HEK293 (cell line): ENCODE results near the gene EN1.

Source experiments
- CTCF ChIA-PET: fragments of 350-600 bp; formaldehyde crosslinking; extraction: SDS; loops from one replicate; lab custom pipeline; 2021; ENCODE audit warnings: antibody characterized with exemption; lab: Yijun Ruan, JAX
- POLR2A ChIA-PET: fragments of 300-600 bp; formaldehyde crosslinking; extraction: SDS; loops from one replicate; lab custom pipeline; 2020; ENCODE audit warnings: antibody characterized with exemption, inconsistent platforms; lab: Yijun Ruan, JAX
- H3K27ac ChIP-seq: fragments of 200-500 bp; sonication (Bioruptor generic); 2 replicates; pipeline ENCODE4 v1.5.1; 2014; ENCODE audit warnings: low read depth, low read length, control low read depth, inconsistent platforms; ENCODE audit errors: extremely low read depth
- H3K36me3 ChIP-seq, 2 experiments: fragments of 200-500 bp in 1 of 2; sonication (Bioruptor generic) in 1 of 2; 1 replicate in 1 of 2; 2 replicates in 1 of 2; pipeline ENCODE4 v1.5.1; 2014 to 2017; ENCODE audit warnings: inconsistent platforms in 2 of 2, low read length in 2 of 2; ENCODE audit not compliant: control insufficient read depth in 2 of 2, insufficient read depth in 1 of 2
- H3K4me1 ChIP-seq: fragments of 200-500 bp; sonication (Bioruptor generic); 2 replicates; pipeline ENCODE4 v1.5.1; 2014; ENCODE audit warnings: mild to moderate bottlenecking, low read length, inconsistent platforms; ENCODE audit not compliant: control insufficient read depth, insufficient read depth
- H3K4me3 ChIP-seq: 2 replicates; pipeline ENCODE4 v1.5.1; 2011; ENCODE audit warnings: low read depth, mild to moderate bottlenecking, control low read depth, low read length, moderate library complexity
- H3K9me3 ChIP-seq: fragments of 200-500 bp; sonication (Bioruptor generic); 2 replicates; pipeline ENCODE4 v1.5.1; 2014; ENCODE audit warnings: low read depth, low read length, inconsistent platforms; ENCODE audit not compliant: control insufficient read depth, insufficient read depth
- EGR2 ChIP-seq: fragments of 450-650 bp; formaldehyde crosslinking; IDR thresholded peaks from 2 replicates; pipeline ENCODE4 v1.5.1; 2016; ENCODE audit warnings: low read depth, missing biosample characterization, missing genetic modification characterization
- HOXC10 ChIP-seq: sonication (generic); formaldehyde crosslinking; IDR thresholded peaks from 2 replicates; pipeline ENCODE4 v1.8.1; 2023; ENCODE audit warnings: mild to moderate bottlenecking, missing genetic modification reagents
- KLF9 ChIP-seq: fragments of 450-650 bp; formaldehyde crosslinking; IDR thresholded peaks from 2 replicates; pipeline ENCODE4 v1.5.1; 2016; ENCODE audit warnings: missing biosample characterization, missing genetic modification characterization, low read depth
- MZF1 ChIP-seq: fragments of 450-650 bp; formaldehyde crosslinking; IDR thresholded peaks from 2 replicates; pipeline ENCODE4 v1.5.1; 2017; ENCODE audit warnings: missing biosample characterization, missing genetic modification characterization, borderline replicate concordance
- SETDB1 ChIP-seq: IDR thresholded peaks from one replicate; pipeline ENCODE4 v1.6.1; 2017; ENCODE audit warnings: mild to moderate bottlenecking, low read length, moderate library complexity, mixed read lengths; ENCODE audit not compliant: insufficient read length
- ZBTB1 ChIP-seq: fragments of 450-650 bp; formaldehyde crosslinking; IDR thresholded peaks from 2 replicates; pipeline ENCODE4 v1.5.1; 2016; ENCODE audit warnings: missing biosample characterization, missing genetic modification characterization
- ZNF175 ChIP-seq: fragments of 450-650 bp; formaldehyde crosslinking; IDR thresholded peaks from 2 replicates; pipeline ENCODE4 v1.5.1; 2016; ENCODE audit warnings: missing biosample characterization, missing genetic modification characterization
- ZNF214 ChIP-seq: fragments of 450-650 bp; formaldehyde crosslinking; IDR thresholded peaks from 2 replicates; pipeline ENCODE4 v1.5.1; 2017; ENCODE audit warnings: missing biosample characterization, mild to moderate bottlenecking, missing genetic modification characterization, borderline replicate concordance
- ZNF223 ChIP-seq: fragments of 450-650 bp; formaldehyde crosslinking; IDR thresholded peaks from 2 replicates; pipeline ENCODE4 v1.5.1; 2016; ENCODE audit warnings: missing biosample characterization, missing genetic modification characterization
- ZNF354C ChIP-seq: fragments of 450-650 bp; formaldehyde crosslinking; IDR thresholded peaks from 2 replicates; pipeline ENCODE4 v1.5.1; 2016; ENCODE audit warnings: missing biosample characterization, missing genetic modification characterization, low read depth, borderline replicate concordance
- ZNF530 ChIP-seq: fragments of 450-650 bp; formaldehyde crosslinking; IDR thresholded peaks from 2 replicates; pipeline ENCODE4 v1.5.1; 2016; ENCODE audit warnings: low read depth, missing biosample characterization, missing genetic modification characterization
- ZNF555 ChIP-seq: fragments of 450-650 bp; formaldehyde crosslinking; conservative IDR thresholded peaks from 2 replicates; pipeline ENCODE4 v1.5.1; 2017; ENCODE audit warnings: missing biosample characterization, mild to moderate bottlenecking, missing genetic modification characterization, inconsistent platforms
- ZNF621 ChIP-seq: fragments of 450-650 bp; formaldehyde crosslinking; IDR thresholded peaks from 2 replicates; pipeline ENCODE4 v1.5.1; 2017; ENCODE audit warnings: missing biosample characterization, missing genetic modification characterization
- ZNF623 ChIP-seq: fragments of 450-650 bp; formaldehyde crosslinking; IDR thresholded peaks from 2 replicates; pipeline ENCODE4 v1.5.1; 2016; ENCODE audit warnings: missing biosample characterization, missing genetic modification characterization
- ZNF626 ChIP-seq: fragments of 450-650 bp; sonication (Bioruptor Pico); formaldehyde crosslinking; IDR thresholded peaks from 2 replicates; pipeline ENCODE4 v1.5.1; 2018; ENCODE audit warnings: missing biosample characterization, missing genetic modification characterization, inconsistent platforms
- ZNF658 ChIP-seq: fragments of 450-650 bp; formaldehyde crosslinking; IDR thresholded peaks from 2 replicates; pipeline ENCODE4; 2016; ENCODE audit warnings: missing biosample characterization, missing genetic modification characterization
- ZNF747 ChIP-seq: fragments of 450-650 bp; formaldehyde crosslinking; IDR thresholded peaks from 2 replicates; pipeline ENCODE4 v1.5.1; 2016; ENCODE audit warnings: missing biosample characterization, missing genetic modification characterization
- TF ChIP-seq, protein P1 (sequence below): fragments of 450-650 bp; formaldehyde crosslinking; IDR thresholded peaks from 2 replicates; pipeline ENCODE4 v1.5.1; 2016; ENCODE audit warnings: missing biosample characterization, missing genetic modification characterization
- TF ChIP-seq, protein P2 (sequence below): fragments of 450-650 bp; formaldehyde crosslinking; IDR thresholded peaks from 2 replicates; pipeline ENCODE4 v1.5.0; 2017; ENCODE audit warnings: missing biosample characterization, missing genetic modification characterization, borderline replicate concordance
- TF ChIP-seq, protein P3 (sequence below): fragments of 450-650 bp; formaldehyde crosslinking; IDR thresholded peaks from 2 replicates; pipeline ENCODE4 v1.5.1; 2016; ENCODE audit warnings: missing biosample characterization, missing genetic modification characterization, low read depth
- TF ChIP-seq, protein P4 (sequence below): fragments of 450-650 bp; formaldehyde crosslinking; IDR thresholded peaks from 2 replicates; pipeline ENCODE4 v1.5.1; 2017; ENCODE audit warnings: missing biosample characterization, missing genetic modification characterization
- TF ChIP-seq, protein P5 (sequence below): fragments of 450-650 bp; formaldehyde crosslinking; IDR thresholded peaks from 2 replicates; pipeline ENCODE4 v1.5.1; 2016; ENCODE audit warnings: missing biosample characterization, missing genetic modification characterization

Gene EN1

DNA sequence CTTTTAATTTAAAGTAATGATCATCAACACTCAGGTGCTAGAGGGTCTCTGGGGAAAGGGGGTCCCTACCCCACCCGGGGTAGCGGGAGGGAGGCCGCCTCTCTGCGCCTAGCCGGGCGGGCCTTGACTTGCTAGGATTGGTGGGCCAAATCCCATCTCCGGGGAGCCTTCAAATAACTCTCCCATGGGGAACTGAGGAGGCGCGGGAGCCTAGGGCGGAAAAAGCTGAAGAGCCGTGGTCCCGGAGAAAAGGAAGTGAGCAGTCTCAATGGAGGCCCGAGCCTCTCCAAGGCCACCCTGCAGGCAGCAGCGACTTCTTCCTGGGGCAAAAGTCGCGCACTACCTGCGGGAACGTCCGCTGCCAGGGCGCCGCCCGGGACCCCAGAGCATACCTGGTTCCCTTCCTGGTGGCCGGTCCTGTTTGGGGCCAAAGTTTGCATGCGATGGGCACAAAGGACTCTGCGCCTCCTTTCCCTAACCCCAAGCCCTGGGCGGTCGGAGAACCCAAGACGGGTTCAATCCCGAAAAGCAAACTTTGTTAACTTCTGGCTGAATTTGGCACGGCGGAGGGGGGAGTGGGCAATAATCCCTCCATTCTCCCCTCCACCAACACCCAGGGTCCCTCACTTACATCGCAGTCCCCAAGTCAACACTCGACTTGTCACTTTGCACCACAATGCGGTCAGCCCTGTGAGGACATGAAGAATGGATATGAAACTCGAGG, 13.6 kb downstream of the EN1 start:
- no peaks in the 10 kb centered on the region for H3K4me1 ChIP-seq
- no peak overlapping the region for H3K4me3 ChIP-seq
- H3K36me3 ChIP-seq, result peaks cover 0 to 4% of the 10 kb centered on the region in 2 experiments; a peak in 1 of 3 replicates
- TF ChIP-seq ZNF747, result no peak
- TF ChIP-seq ZNF214 (tag by site-specific recombination), result no peak
- no peak for TF ChIP-seq ZNF626 (tag by site-specific recombination)
- no peak for TF ChIP-seq KLF9 (tag by site-specific recombination)
- TF ChIP-seq, protein P1, sequence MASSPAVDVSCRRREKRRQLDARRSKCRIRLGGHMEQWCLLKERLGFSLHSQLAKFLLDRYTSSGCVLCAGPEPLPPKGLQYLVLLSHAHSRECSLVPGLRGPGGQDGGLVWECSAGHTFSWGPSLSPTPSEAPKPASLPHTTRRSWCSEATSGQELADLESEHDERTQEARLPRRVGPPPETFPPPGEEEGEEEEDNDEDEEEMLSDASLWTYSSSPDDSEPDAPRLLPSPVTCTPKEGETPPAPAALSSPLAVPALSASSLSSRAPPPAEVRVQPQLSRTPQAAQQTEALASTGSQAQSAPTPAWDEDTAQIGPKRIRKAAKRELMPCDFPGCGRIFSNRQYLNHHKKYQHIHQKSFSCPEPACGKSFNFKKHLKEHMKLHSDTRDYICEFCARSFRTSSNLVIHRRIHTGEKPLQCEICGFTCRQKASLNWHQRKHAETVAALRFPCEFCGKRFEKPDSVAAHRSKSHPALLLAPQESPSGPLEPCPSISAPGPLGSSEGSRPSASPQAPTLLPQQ, result no peak
- TF ChIP-seq EGR2, result no peak
- TF ChIP-seq, protein P2, sequence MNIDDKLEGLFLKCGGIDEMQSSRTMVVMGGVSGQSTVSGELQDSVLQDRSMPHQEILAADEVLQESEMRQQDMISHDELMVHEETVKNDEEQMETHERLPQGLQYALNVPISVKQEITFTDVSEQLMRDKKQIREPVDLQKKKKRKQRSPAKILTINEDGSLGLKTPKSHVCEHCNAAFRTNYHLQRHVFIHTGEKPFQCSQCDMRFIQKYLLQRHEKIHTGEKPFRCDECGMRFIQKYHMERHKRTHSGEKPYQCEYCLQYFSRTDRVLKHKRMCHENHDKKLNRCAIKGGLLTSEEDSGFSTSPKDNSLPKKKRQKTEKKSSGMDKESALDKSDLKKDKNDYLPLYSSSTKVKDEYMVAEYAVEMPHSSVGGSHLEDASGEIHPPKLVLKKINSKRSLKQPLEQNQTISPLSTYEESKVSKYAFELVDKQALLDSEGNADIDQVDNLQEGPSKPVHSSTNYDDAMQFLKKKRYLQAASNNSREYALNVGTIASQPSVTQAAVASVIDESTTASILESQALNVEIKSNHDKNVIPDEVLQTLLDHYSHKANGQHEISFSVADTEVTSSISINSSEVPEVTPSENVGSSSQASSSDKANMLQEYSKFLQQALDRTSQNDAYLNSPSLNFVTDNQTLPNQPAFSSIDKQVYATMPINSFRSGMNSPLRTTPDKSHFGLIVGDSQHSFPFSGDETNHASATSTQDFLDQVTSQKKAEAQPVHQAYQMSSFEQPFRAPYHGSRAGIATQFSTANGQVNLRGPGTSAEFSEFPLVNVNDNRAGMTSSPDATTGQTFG (tag by site-specific recombination), result no peak
- no peak for TF ChIP-seq ZNF223 (tag by site-specific recombination)
- no peak for TF ChIP-seq ZNF354C (tag by site-specific recombination)
- TF ChIP-seq, protein P3, sequence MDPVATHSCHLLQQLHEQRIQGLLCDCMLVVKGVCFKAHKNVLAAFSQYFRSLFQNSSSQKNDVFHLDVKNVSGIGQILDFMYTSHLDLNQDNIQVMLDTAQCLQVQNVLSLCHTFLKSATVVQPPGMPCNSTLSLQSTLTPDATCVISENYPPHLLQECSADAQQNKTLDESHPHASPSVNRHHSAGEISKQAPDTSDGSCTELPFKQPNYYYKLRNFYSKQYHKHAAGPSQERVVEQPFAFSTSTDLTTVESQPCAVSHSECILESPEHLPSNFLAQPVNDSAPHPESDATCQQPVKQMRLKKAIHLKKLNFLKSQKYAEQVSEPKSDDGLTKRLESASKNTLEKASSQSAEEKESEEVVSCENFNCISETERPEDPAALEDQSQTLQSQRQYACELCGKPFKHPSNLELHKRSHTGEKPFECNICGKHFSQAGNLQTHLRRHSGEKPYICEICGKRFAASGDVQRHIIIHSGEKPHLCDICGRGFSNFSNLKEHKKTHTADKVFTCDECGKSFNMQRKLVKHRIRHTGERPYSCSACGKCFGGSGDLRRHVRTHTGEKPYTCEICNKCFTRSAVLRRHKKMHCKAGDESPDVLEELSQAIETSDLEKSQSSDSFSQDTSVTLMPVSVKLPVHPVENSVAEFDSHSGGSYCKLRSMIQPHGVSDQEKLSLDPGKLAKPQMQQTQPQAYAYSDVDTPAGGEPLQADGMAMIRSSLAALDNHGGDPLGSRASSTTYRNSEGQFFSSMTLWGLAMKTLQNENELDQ (tag by site-specific recombination), result no peak
- TF ChIP-seq, protein P4, sequence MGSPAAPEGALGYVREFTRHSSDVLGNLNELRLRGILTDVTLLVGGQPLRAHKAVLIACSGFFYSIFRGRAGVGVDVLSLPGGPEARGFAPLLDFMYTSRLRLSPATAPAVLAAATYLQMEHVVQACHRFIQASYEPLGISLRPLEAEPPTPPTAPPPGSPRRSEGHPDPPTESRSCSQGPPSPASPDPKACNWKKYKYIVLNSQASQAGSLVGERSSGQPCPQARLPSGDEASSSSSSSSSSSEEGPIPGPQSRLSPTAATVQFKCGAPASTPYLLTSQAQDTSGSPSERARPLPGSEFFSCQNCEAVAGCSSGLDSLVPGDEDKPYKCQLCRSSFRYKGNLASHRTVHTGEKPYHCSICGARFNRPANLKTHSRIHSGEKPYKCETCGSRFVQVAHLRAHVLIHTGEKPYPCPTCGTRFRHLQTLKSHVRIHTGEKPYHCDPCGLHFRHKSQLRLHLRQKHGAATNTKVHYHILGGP (tag by site-specific recombination), result no peak
- CTCF ChIA-PET, result no interaction called here
- H3K9me3 ChIP-seq, result no peaks in the 10 kb centered on the region
- POLR2A ChIA-PET, result no interaction called here
- no peak overlapping the region for H3K27ac ChIP-seq

DNA sequence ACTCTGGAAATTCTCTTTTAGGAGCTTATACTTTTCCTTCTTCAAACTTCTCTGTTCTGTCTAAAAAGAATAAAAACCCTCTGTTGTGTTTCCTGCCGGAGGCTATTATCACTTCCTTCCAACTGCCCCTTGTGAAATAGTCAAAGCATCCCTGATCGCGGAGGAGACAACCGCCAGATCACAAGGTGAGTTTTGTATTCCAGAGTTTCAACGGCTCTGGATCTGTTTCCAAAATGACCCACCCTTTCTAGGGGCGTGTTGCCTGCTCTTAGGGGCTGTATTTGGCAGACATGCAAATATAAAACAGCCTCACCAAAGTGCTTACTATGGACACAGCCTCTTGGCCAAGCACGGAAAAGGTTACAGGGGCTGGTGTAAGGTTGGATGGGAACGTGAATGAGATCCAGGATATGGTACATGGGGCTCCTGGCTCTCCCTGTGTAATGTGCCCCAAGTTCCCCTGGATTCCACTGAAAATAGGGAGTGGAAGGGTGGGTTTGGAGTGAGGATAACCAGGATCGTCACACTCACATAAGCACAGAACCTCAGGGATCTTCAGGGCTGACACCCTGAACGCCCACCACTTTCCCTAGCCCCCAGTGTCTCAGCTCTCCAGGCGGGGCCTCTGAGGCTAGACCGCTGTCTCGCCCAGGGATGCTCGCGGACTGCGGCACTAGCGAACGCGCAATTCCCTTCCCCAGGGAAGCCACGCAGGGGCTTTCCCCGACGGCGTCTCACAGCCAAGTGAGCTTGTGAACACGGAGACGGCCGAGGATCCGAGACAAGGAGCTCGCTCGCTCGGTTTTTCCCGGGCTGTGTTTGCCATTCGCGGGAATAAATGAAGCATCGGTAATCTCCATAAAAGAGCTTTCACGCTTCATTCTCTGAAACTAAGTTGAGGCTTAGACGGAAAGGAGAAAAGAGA, 14.4 kb downstream of the EN1 start:
- Histone ChIP-seq H3K4me3 (no peak overlapping the region), H3K4me1 (no peaks in the 10 kb centered on the region), H3K27ac (no peak overlapping the region), H3K9me3 (no peaks in the 10 kb centered on the region), H3K36me3 (peaks cover 0 to 3% of the 10 kb centered on the region in 2 experiments; a peak in 1 of 3 replicates)
- CTCF ChIA-PET, result no interaction called here
- POLR2A ChIA-PET, result no interaction called here
- TF ChIP-seq MZF1 (tag by site-specific recombination) (no peak), ZNF530 (tag by site-specific recombination) (no peak), ZNF658 (tag by site-specific recombination) (no peak), ZBTB1 (tag by site-specific recombination) (no peak), ZNF621 (tag by site-specific recombination) (no peak), SETDB1 (no peak), HOXC10 (no peak), ZNF175 (no peak), ZNF555 (tag by site-specific recombination) (no peak), ZNF623 (tag by site-specific recombination) (no peak), KLF9 (tag by site-specific recombination) (no peak)
- TF ChIP-seq, protein P5, sequence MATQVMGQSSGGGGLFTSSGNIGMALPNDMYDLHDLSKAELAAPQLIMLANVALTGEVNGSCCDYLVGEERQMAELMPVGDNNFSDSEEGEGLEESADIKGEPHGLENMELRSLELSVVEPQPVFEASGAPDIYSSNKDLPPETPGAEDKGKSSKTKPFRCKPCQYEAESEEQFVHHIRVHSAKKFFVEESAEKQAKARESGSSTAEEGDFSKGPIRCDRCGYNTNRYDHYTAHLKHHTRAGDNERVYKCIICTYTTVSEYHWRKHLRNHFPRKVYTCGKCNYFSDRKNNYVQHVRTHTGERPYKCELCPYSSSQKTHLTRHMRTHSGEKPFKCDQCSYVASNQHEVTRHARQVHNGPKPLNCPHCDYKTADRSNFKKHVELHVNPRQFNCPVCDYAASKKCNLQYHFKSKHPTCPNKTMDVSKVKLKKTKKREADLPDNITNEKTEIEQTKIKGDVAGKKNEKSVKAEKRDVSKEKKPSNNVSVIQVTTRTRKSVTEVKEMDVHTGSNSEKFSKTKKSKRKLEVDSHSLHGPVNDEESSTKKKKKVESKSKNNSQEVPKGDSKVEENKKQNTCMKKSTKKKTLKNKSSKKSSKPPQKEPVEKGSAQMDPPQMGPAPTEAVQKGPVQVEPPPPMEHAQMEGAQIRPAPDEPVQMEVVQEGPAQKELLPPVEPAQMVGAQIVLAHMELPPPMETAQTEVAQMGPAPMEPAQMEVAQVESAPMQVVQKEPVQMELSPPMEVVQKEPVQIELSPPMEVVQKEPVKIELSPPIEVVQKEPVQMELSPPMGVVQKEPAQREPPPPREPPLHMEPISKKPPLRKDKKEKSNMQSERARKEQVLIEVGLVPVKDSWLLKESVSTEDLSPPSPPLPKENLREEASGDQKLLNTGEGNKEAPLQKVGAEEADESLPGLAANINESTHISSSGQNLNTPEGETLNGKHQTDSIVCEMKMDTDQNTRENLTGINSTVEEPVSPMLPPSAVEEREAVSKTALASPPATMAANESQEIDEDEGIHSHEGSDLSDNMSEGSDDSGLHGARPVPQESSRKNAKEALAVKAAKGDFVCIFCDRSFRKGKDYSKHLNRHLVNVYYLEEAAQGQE, result no peak
